Breast epithelium (tissue), 4 donors: ENCODE measurements around the gene DNAAF2. TPM values are rescaled to one million over a fixed set of nuclear protein-coding genes. Genes with fewer than 3 reads are reported as not detected.
A peak's percentile ranks its signal among the peaks of the same experiment; 100 is the strongest.

Experiments
- DNase-seq, 2 donors: peaks; one replicate each; pipeline ENCODE4 v3.0.0-alpha.2; 2019; ENCODE audit warnings: low spot score in 2 of 2
- H3K27ac ChIP-seq, 2 donors: fragments of 200-600 bp; sonication (generic) in 1 of 2; one replicate each; pipeline ENCODE4 v1.5.1; 2016 to 2019; ENCODE audit warnings: mild to moderate bottlenecking in 1 of 2
- H3K27me3 ChIP-seq, 2 donors: fragments of 200-600 bp; sonication (generic) in 1 of 2; one replicate each; pipeline versions ENCODE4 v1.5.1 to v1.6.0; 2017 to 2019; ENCODE audit warnings: control low read depth in 1 of 2, mild to moderate bottlenecking in 1 of 2
- H3K36me3 ChIP-seq: fragments of 200-600 bp; one replicate; pipeline ENCODE4 v1.5.1; 2019
- H3K4me1 ChIP-seq, 2 donors: fragments of 200-600 bp; sonication (generic); one replicate each; pipeline ENCODE4 v1.5.1; 2016 to 2019; ENCODE audit warnings: control low read depth in 1 of 2
- H3K4me3 ChIP-seq, 3 donors: fragments of 200-600 bp; sonication (generic); 1 replicate in 2 of 3; 2 replicates in 1 of 3; pipeline ENCODE4 v1.5.1; 2016 to 2019; ENCODE audit warnings: mild to moderate bottlenecking in 3 of 3, moderate library complexity in 2 of 3
- H3K9me3 ChIP-seq, 2 donors: fragments of 200-600 bp; sonication (generic) in 1 of 2; one replicate each; pipeline ENCODE4 v1.5.1; 2016 to 2019; ENCODE audit warnings: control low read depth in 1 of 2
- POLR2A ChIP-seq: fragments of 450-650 bp; IDR thresholded peaks from one replicate; pipeline ENCODE4 v1.6.1; 2016; ENCODE audit warnings: antibody characterized with exemption, mild to moderate bottlenecking, moderate library complexity
- POLR2AphosphoS5 ChIP-seq, 3 donors: sonication (generic); formaldehyde crosslinking; IDR thresholded peaks; one replicate each; pipeline ENCODE4 v1.6.1; 2017; ENCODE audit warnings: antibody characterized with exemption in 3 of 3
- intact Hi-C: fragments of 100-400 bp; cut with DNase I; formaldehyde crosslinking; loops from one replicate; pipeline ENCODE4 v1.15.1; 2023; ENCODE audit warnings: low total_unique reads
- total RNA-seq, 3 donors: library from RNA; depleted of rRNA; stranded (reverse); fragments of >200 nt; gene quantifications; one replicate each; pipeline ENCODE4 v1.1.0, GENCODE V29; 2016
- TF ChIP-seq, protein P1 (sequence below), 3 donors: fragments of 450-650 bp; IDR thresholded peaks; one replicate each; pipeline ENCODE4 v1.5.1; 2016 to 2017; ENCODE audit warnings: antibody characterized with exemption in 3 of 3, mild to moderate bottlenecking in 3 of 3, moderate library complexity in 3 of 3

DNAAF2 gene
- total RNA-seq, 3 donors from 2014 or later, result 7.2 to 15.8 (median 12.1) TPM

DNA sequence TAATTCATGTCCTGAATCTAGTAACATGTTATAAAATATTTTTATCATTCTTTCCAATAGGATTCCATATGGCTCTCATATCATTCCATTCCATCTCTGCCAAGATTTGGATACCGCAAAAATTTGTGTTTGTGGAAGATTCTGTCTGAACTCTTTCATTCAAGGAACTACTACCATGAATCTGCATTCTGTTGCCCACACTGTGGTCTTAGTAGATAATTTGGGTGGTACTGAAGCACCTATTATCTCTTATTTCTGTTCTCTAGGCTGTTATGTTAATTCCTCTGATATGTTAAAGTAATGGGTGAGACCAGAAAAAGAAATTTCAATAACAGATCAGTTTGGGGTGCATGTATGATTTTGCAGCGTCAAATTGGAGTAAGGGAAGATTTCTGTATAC lies 20.8 kb downstream of the DNAAF2 start:
- H3K9me3 ChIP-seq, result no peaks in the 10 kb centered on the region
- no peak overlapping the region for H3K27ac ChIP-seq
- H3K27me3 ChIP-seq, result no peaks in the 10 kb centered on the region
- intact Hi-C loops, result no loop called here
- no peak overlapping the region for H3K4me3 ChIP-seq
- no peak for TF ChIP-seq POLR2AphosphoS5 (IDR thresholded peaks at IDR 0.05)
- TF ChIP-seq, protein P1, sequence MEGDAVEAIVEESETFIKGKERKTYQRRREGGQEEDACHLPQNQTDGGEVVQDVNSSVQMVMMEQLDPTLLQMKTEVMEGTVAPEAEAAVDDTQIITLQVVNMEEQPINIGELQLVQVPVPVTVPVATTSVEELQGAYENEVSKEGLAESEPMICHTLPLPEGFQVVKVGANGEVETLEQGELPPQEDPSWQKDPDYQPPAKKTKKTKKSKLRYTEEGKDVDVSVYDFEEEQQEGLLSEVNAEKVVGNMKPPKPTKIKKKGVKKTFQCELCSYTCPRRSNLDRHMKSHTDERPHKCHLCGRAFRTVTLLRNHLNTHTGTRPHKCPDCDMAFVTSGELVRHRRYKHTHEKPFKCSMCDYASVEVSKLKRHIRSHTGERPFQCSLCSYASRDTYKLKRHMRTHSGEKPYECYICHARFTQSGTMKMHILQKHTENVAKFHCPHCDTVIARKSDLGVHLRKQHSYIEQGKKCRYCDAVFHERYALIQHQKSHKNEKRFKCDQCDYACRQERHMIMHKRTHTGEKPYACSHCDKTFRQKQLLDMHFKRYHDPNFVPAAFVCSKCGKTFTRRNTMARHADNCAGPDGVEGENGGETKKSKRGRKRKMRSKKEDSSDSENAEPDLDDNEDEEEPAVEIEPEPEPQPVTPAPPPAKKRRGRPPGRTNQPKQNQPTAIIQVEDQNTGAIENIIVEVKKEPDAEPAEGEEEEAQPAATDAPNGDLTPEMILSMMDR (IDR thresholded peaks at IDR 0.05), result no peak
- no peak for TF ChIP-seq POLR2A
- H3K4me1 ChIP-seq, result no peaks in the 10 kb centered on the region
- H3K36me3 ChIP-seq, result no peaks in the 10 kb centered on the region
- no peak for DNase-seq

- no peak overlapping the region for H3K4me3 ChIP-seq
- intact Hi-C loops, result no loop called here
- H3K27me3 ChIP-seq, result no peaks in the 10 kb centered on the region
- no peak for DNase-seq
- no peaks in the 10 kb centered on the region for H3K36me3 ChIP-seq
- H3K27ac ChIP-seq, result no peak overlapping the region
- no peaks in the 10 kb centered on the region for H3K9me3 ChIP-seq
- TF ChIP-seq, protein P1 (IDR thresholded peaks at IDR 0.05), result no peak
- TF ChIP-seq POLR2AphosphoS5 (IDR thresholded peaks at IDR 0.05) (no peak), POLR2A (no peak)
- H3K4me1 ChIP-seq, result no peaks in the 10 kb centered on the region
These were observed 22.4 kb downstream of the DNAAF2 start for GRCh38 chr14:49612671-49613070.

DNA sequence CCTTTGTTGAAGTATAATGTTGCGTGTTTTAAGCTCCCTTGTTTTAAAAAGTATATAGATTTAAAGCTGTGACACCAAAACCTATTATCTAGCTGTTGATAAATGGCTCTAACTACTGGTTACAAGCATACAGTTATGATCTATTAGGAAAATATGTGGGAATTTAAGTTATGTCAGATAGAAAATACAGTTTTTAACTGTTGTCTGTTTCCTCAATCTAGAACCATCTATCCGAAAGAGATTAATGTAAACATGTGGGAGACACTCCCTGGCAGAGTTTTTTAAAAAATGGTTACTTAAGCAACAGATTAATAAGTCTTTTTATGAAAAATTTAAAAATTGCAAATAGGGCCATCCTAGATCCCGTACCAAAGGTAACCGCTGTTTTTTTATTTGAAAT lies 22.8 kb downstream of the DNAAF2 start:
- TF ChIP-seq POLR2A (no peak), POLR2AphosphoS5 (IDR thresholded peaks at IDR 0.05) (no peak)
- TF ChIP-seq, protein P1 (IDR thresholded peaks at IDR 0.05), result no peak
- no peaks in the 10 kb centered on the region for H3K36me3 ChIP-seq
- H3K27me3 ChIP-seq, result no peaks in the 10 kb centered on the region
- intact Hi-C loops, result no loop called here
- H3K9me3 ChIP-seq, result no peaks in the 10 kb centered on the region
- H3K4me1 ChIP-seq, result no peaks in the 10 kb centered on the region
- H3K27ac ChIP-seq, result no peak overlapping the region
- no peak for DNase-seq
- no peak overlapping the region for H3K4me3 ChIP-seq

DNA sequence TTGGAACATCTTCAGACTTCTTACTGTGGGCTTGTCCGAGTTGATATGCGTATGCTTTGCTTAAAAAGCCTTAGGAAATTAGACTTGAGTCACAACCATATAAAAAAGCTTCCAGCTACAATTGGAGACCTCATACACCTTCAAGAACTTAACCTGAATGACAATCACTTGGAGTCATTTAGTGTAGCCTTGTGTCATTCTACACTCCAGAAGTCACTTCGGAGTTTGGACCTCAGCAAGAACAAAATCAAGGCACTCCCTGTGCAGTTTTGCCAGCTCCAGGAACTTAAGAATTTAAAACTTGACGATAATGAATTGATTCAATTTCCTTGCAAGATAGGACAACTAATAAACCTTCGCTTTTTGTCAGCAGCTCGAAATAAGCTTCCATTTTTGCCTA lies 27.5 kb downstream of the DNAAF2 start:
- Histone ChIP-seq H3K27ac (no peak overlapping the region), H3K4me1 (no peaks in the 10 kb centered on the region), H3K36me3 (no peaks in the 10 kb centered on the region), H3K4me3 (no peak overlapping the region), H3K27me3 (no peaks in the 10 kb centered on the region), H3K9me3 (no peaks in the 10 kb centered on the region)
- intact Hi-C loops, result no loop called here
- no peak for DNase-seq
- TF ChIP-seq, protein P1 (IDR thresholded peaks at IDR 0.05), result no peak
- TF ChIP-seq POLR2AphosphoS5 (IDR thresholded peaks at IDR 0.05), result no peak

- DNase-seq, result peak; percentile 79 to 84
- Histone ChIP-seq H3K9me3 (no peaks in the 10 kb centered on the region), H3K4me1 (no peaks in the 10 kb centered on the region), H3K27ac (peak within 1 kb of the TSS; percentile 96 to 98), H3K36me3 (no peaks in the 10 kb centered on the region), H3K4me3 (peak within 1 kb of the TSS; percentile 72 to 77 (median 74)), H3K27me3 (no peaks in the 10 kb centered on the region)
- TF ChIP-seq POLR2AphosphoS5 (IDR thresholded peaks at IDR 0.05), result peak; percentile 61 to 80 (median 73)
- no peak for TF ChIP-seq POLR2A
- TF ChIP-seq, protein P1 (IDR thresholded peaks at IDR 0.05), result peak in 1 of 3 donors; percentile 7
- intact Hi-C loops, result no loop called here
These were observed 36.4 kb downstream of the DNAAF2 start, which contains the start of gene LRR1 for GRCh38 chr14:49598485-49599300. Gene LRR1 (plus strand): TSS chr14:49598940. CDS start chr14:49599021, 81 bp downstream.
